GM12878 (cell line): ENCODE measurements around the gene CEP63. TPM values are rescaled to one million over a fixed set of nuclear protein-coding genes. Genes with fewer than 3 reads are reported as not detected.

ENCODE experiments used
- ATAC-seq: fragments of 200-7000 bp; cut with Tn5 transposase; 3 replicates; pipeline ENCODE4 v1.9.1; 2020; ENCODE audit warnings: mild to moderate bottlenecking, moderate library complexity
- BruUV-seq: library from RNA; stranded (reverse); fragments of 400-500 nt; replicated peaks from 2 replicates; lab custom pipeline; 2021; lab: Mats Ljungman, UMichigan
- CTCF ChIA-PET: fragments of 300-600 bp; sonication (Branson Sonifier 250); formaldehyde crosslinking; extraction: SDS; loops from one replicate; lab custom pipeline; 2021; ENCODE audit warnings: inconsistent platforms; lab: Yijun Ruan, JAX
- POLR2A ChIA-PET: fragments of 350-600 bp; formaldehyde crosslinking; extraction: SDS; loops from one replicate; lab custom pipeline; 2021; ENCODE audit warnings: inconsistent platforms; lab: Charles Lee
- RAD21 ChIA-PET: fragments of 300-600 bp; sonication (Branson Sonifier 250); formaldehyde crosslinking; loops from one replicate; lab custom pipeline; 2023; ENCODE audit warnings: antibody characterized with exemption; ENCODE audit not compliant: unreplicated experiment; lab: Charles Lee
- SMC1A ChIA-PET: fragments of 300-600 bp; sonication (Branson Sonifier 250); formaldehyde crosslinking; loops from one replicate; lab custom pipeline; 2023; ENCODE audit not compliant: unreplicated experiment, uncharacterized antibody; lab: Charles Lee
- DNase-seq: peaks from one replicate; pipeline ENCODE4 v3.0.0-alpha.2; 2011; ENCODE audit warnings: low read depth, low spot score
- FAIRE-seq: peaks from 3 replicates; lab custom pipeline; 2011; peaks lifted over from hg19 to GRCh38; lab: Jason Lieb, UNC
- H2AFZ ChIP-seq: 2 replicates; pipeline ENCODE4 v1.6.0; 2011; ENCODE audit warnings: low read depth, low read length, control low read depth; ENCODE audit not compliant: control insufficient read depth
- H3K27ac ChIP-seq: 2 replicates; pipeline ENCODE4 v1.5.1; 2011; ENCODE audit warnings: control low read depth; ENCODE audit not compliant: control insufficient read depth, insufficient read depth
- H3K27me3 ChIP-seq, 2 experiments: replicated peaks in 1 of 2; 2 replicates each; pipeline versions ENCODE4 v1.6.0 to v1.6.1; 2011; ENCODE audit warnings: low read length in 1 of 2; ENCODE audit not compliant: control insufficient read depth in 2 of 2, insufficient read depth in 2 of 2
- H3K36me3 ChIP-seq, 2 experiments: 2 replicates each; pipeline ENCODE4 v1.5.1; 2011; ENCODE audit warnings: low read length in 1 of 2; ENCODE audit not compliant: control insufficient read depth in 2 of 2, insufficient read depth in 2 of 2
- H3K4me1 ChIP-seq: 2 replicates; pipeline ENCODE4 v1.6.1; 2011; ENCODE audit warnings: mild to moderate bottlenecking, low read length, moderate library complexity, mixed read lengths; ENCODE audit not compliant: control insufficient read depth, insufficient read depth
- H3K4me2 ChIP-seq: 2 replicates; pipeline ENCODE4 v1.6.0; 2011; ENCODE audit warnings: control low read depth; ENCODE audit not compliant: control insufficient read depth, insufficient read depth
- H3K4me3 ChIP-seq: fragments of 200-600 bp; sonication (generic); 2 replicates; pipeline ENCODE4 v1.5.1; 2016
- H3K79me2 ChIP-seq: 2 replicates; pipeline ENCODE4 v1.6.0; 2011; ENCODE audit warnings: low read length; ENCODE audit not compliant: control insufficient read depth, insufficient read depth
- H3K9ac ChIP-seq: 2 replicates; pipeline ENCODE4 v1.8.0; 2011; ENCODE audit warnings: low read length, control low read depth, mixed read lengths; ENCODE audit not compliant: control insufficient read depth, insufficient read depth
- H3K9me3 ChIP-seq: replicated peaks from 3 replicates; pipeline ENCODE4 v1.5.1; 2011; ENCODE audit warnings: mild to moderate bottlenecking, low read length; ENCODE audit not compliant: control insufficient read depth, insufficient read depth
- H4K20me1 ChIP-seq: 2 replicates; pipeline ENCODE4 v1.6.0; 2011; ENCODE audit not compliant: control insufficient read depth, insufficient read depth
- BCLAF1 ChIP-seq: fragments of 450-650 bp; IDR thresholded peaks from 2 replicates; pipeline ENCODE4 v1.6.1; 2017; ENCODE audit warnings: antibody characterized with exemption, mild to moderate bottlenecking, moderate library complexity
- E2F4 ChIP-seq: IDR thresholded peaks from 2 replicates; pipeline ENCODE4 v1.6.1; 2012; ENCODE audit warnings: low read depth, low read length, improper control_type of control experiment
- MEF2B ChIP-seq: fragments of 450-650 bp; IDR thresholded peaks from 2 replicates; pipeline ENCODE4 v1.6.1; 2018; ENCODE audit warnings: mild to moderate bottlenecking, moderate library complexity; ENCODE audit not compliant: partially characterized antibody, poor library complexity, severe bottlenecking
- NFYA ChIP-seq: IDR thresholded peaks from 2 replicates; pipeline ENCODE4 v1.6.1; 2011; ENCODE audit warnings: low read depth, mild to moderate bottlenecking, low read length, improper control_type of control experiment, borderline replicate concordance
- YY1 ChIP-seq: IDR thresholded peaks from 2 replicates; pipeline ENCODE4 v1.6.1; 2011; ENCODE audit warnings: low read depth, mild to moderate bottlenecking, low read length
- ZBTB11 ChIP-seq: fragments of 450-650 bp; formaldehyde crosslinking; IDR thresholded peaks from 2 replicates; pipeline ENCODE4 v1.5.0; 2022; ENCODE audit warnings: mild to moderate bottlenecking, missing genetic modification characterization
- ZBTB33 ChIP-seq: fragments of 450-650 bp; IDR thresholded peaks from 2 replicates; pipeline ENCODE4 v1.6.1; 2017; ENCODE audit warnings: mild to moderate bottlenecking
- ZNF687 ChIP-seq: fragments of 450-650 bp; IDR thresholded peaks from 2 replicates; pipeline ENCODE4 v1.6.1; 2017; ENCODE audit warnings: mild to moderate bottlenecking, moderate library complexity
- WGBS: methylation state at CpG from one replicate; pipeline ENCODE4 v1.1.6; 2016; ENCODE audit warnings: low lambda C conversion rate; ENCODE audit not compliant: insufficient replicate concordance, insufficient coverage; ENCODE audit errors: missing lambda C conversion rate; 5-methylcytosine and 5-hydroxymethylcytosine counted together
- in situ Hi-C: fragments of 300-500 bp; cut with MboI; formaldehyde crosslinking; loops from 9 replicates; pipeline ENCODE4 v1.14.3; 2018; ENCODE audit warnings: mixed read lengths
- intact Hi-C: fragments of 100-400 bp; cut with micrococcal nuclease; formaldehyde crosslinking; loops from one replicate; pipeline ENCODE4 v1.14.2; 2022; ENCODE audit not compliant: unreplicated experiment
- polyA plus RNA-seq, 11 experiments: library from polyadenylated mRNA; depleted of rRNA in 4 of 11; unstranded in 6 of 11; stranded (reverse) in 5 of 11; fragments of >200 nt; fragmentation: Nextera tagmentation in 4 of 11; fragmentation: Illumina TruSeq in 1 of 11; extraction: Ambion mirVana in 4 of 11; extraction: Trizol in 1 of 11; gene quantifications; 1 replicate in 1 of 11; 2 replicates in 10 of 11; pipeline versions ENCODE4 v1.2.1 to v1.2.3, GENCODE V29; 2011 to 2016; ENCODE audit warnings: inconsistent platforms in 2 of 11, missing spikeins in 2 of 11, low read depth in 1 of 11
- total RNA-seq, 4 experiments: library from RNA; depleted of rRNA in 3 of 4; stranded (reverse); fragments of >200 nt in 3 of 4; fragmentation: Illumina TruSeq in 1 of 4; extraction: Trizol in 1 of 4; gene quantifications; 2 replicates each; pipeline versions ENCODE4 v1.2.1 to v1.2.3, GENCODE V29; 2013 to 2021

CEP63 gene
- total and polyA plus RNA-seq, 10 of the 15 experiments (the other 5 are each of a cell fraction or from before 2014, with no cell fraction given): 14.0 to 36.9 (median 26.8) TPM

GRCh38 chr3:134466331-134466730 lies 19.5 kb upstream of the CEP63 start (continued):
- TF ChIP-seq BCLAF1 (no peak), YY1 (no peak), MEF2B (no peak)

- Histone ChIP-seq H3K9me3 (no peaks in the 10 kb centered on the region), H3K4me2 (no peak overlapping the region), H3K4me3 (no peak overlapping the region), H3K27ac (no peak overlapping the region), H4K20me1 (no peaks in the 10 kb centered on the region), H2AFZ (no peak overlapping the region), H3K9ac (no peak overlapping the region), H3K27me3 (no peaks in the 10 kb centered on the region), H3K36me3 (no peaks in the 10 kb centered on the region), H3K4me1 (no peaks in the 10 kb centered on the region), H3K79me2 (no peaks in the 10 kb centered on the region)
- no peak for FAIRE-seq
- intact Hi-C loops: no loop called here
- POLR2A ChIA-PET: no interaction called here
- in situ Hi-C loops: no loop called here
- no peak for ATAC-seq
- SMC1A ChIA-PET: interaction anchor here (0.6 to 0.9 kb wide), 2 partner anchors 18 to 728 kb away, joined by 3 read pairs; partner anchors contain the start of genes ANAPC13 and CEP63
- CTCF ChIA-PET: interaction anchor here (0.6 kb wide), 1 partner anchor 18 kb away, joined by 3 read pairs; no protein-coding TSS in a partner anchor
- RAD21 ChIA-PET: no interaction called here
- no peak for DNase-seq
- no TSS peak for BruUV-seq
- 78% methylated on average over 4 of the region's 4 CpGs for WGBS
- TF ChIP-seq NFYA (no peak), E2F4 (no peak), ZBTB33 (no peak), ZNF687 (no peak), ZBTB11 (CRISPR knock-in tag) (no peak)
These were observed 17.3 kb upstream of the CEP63 start for GRCh38 chr3:134468519-134468918.
